Measurements from ENCODE around the gene TNFRSF8.

Gene TNFRSF8

GRCh38 chr1:12143631-12144155 is 80.6 kb downstream of the TNFRSF8 start:
- FAIRE-seq, result no peak

- FAIRE-seq, result no peak
These were observed 81.1 kb downstream of the TNFRSF8 start for GRCh38 chr1:12144236-12144635.

- FAIRE-seq, result no peak
These were observed 81.9 kb downstream of the TNFRSF8 start for GRCh38 chr1:12144969-12145368.

- FAIRE-seq, result no peak
These were observed 82.7 kb downstream of the TNFRSF8 start for GRCh38 chr1:12145616-12146342.

- no peak for FAIRE-seq
These were observed 83.4 kb downstream of the TNFRSF8 start for GRCh38 chr1:12146343-12147112.

GRCh38 chr1:12147201-12147701 is 84.1 kb downstream of the TNFRSF8 start:
- FAIRE-seq, result no peak

GRCh38 chr1:12148160-12148957 is 85.3 kb downstream of the TNFRSF8 start:
- FAIRE-seq, result no peak

- no peak for FAIRE-seq
These were observed 86.1 kb downstream of the TNFRSF8 start for GRCh38 chr1:12148958-12149790.

GRCh38 chr1:12149791-12150175 is 86.7 kb downstream of the TNFRSF8 start:
- no peak for FAIRE-seq

- no peak for FAIRE-seq
These were observed 87.5 kb downstream of the TNFRSF8 start for GRCh38 chr1:12150456-12151200.

- FAIRE-seq, result no peak
These were observed 88.4 kb downstream of the TNFRSF8 start for GRCh38 chr1:12151465-12151864.

GRCh38 chr1:12152113-12152891 is 89.2 kb downstream of the TNFRSF8 start:
- no peak for FAIRE-seq

GRCh38 chr1:12153181-12153785 is 90.2 kb downstream of the TNFRSF8 start:
- FAIRE-seq, result no peak

GRCh38 chr1:12155328-12155727 is 92.2 kb downstream of the TNFRSF8 start:
- FAIRE-seq, result no peak

- no peak for FAIRE-seq
These were observed 94.5 kb downstream of the TNFRSF8 start for GRCh38 chr1:12157366-12158231.

GRCh38 chr1:12158357-12159092 is 95.4 kb downstream of the TNFRSF8 start:
- no peak for FAIRE-seq

GRCh38 chr1:12159816-12160215 is 96.7 kb downstream of the TNFRSF8 start:
- no peak for FAIRE-seq

- FAIRE-seq, result no peak
These were observed 98.2 kb downstream of the TNFRSF8 start for GRCh38 chr1:12161324-12161661.
